ENCODE measurements around the gene MIOX. TPM values are rescaled to one million over a fixed set of nuclear protein-coding genes. Genes with fewer than 3 reads are reported as not detected.

Gene MIOX
- total RNA-seq, 2 donors from 2014 or later: not detected

- peak; percentile 88 for DNase-seq
- Histone ChIP-seq H3K4me3 (ENCODE audit: low read length) (peak overlapping the region; percentile 88), H3K9ac (ENCODE audit: extremely low read depth, low read length, poor library complexity, severe bottlenecking) (peak overlapping the region; percentile 25), H3K36me3 (ENCODE audit: control insufficient read depth, insufficient read depth, low read length) (peaks cover 12% of the 10 kb centered on the region), H3K27ac (ENCODE audit: low read depth, low read length) (peak overlapping the region; percentile 87), H3K27me3 (ENCODE audit: control insufficient read depth, insufficient read depth, low read length, poor library complexity, severe bottlenecking) (peaks cover 34% of the 10 kb centered on the region), H3K4me1 (ENCODE audit: control insufficient read depth, insufficient read depth, low read length) (no peaks in the 10 kb centered on the region), H3K9me3 (ENCODE audit: control insufficient read depth, low read length) (no peaks in the 10 kb centered on the region)
- Mint-ChIP-seq H3K36me3 (ENCODE audit: low read depth) (peaks cover 5% of the 10 kb centered on the region), H3K27me3 (ENCODE audit: insufficient read depth) (peaks cover 40% of the 10 kb centered on the region), H3K4me1 (peaks cover 9% of the 10 kb centered on the region), H3K9me3 (no peaks in the 10 kb centered on the region), H3K4me3 (peak overlapping the region; percentile 70), H3K27ac (no peak overlapping the region)
- peak; percentile 71 for TF ChIP-seq CTCF (conservative IDR thresholded peaks at IDR 0.05)
- WGBS, 2 experiments (ENCODE audit: insufficient coverage in 1 of 2, insufficient read length in 1 of 2): 2 to 3% methylated on average over 24 to 77 of the region's 77 CpGs
Observed at GRCh38 chr22:50526108-50526833, 39.6 kb downstream of the MIOX start.

DNA sequence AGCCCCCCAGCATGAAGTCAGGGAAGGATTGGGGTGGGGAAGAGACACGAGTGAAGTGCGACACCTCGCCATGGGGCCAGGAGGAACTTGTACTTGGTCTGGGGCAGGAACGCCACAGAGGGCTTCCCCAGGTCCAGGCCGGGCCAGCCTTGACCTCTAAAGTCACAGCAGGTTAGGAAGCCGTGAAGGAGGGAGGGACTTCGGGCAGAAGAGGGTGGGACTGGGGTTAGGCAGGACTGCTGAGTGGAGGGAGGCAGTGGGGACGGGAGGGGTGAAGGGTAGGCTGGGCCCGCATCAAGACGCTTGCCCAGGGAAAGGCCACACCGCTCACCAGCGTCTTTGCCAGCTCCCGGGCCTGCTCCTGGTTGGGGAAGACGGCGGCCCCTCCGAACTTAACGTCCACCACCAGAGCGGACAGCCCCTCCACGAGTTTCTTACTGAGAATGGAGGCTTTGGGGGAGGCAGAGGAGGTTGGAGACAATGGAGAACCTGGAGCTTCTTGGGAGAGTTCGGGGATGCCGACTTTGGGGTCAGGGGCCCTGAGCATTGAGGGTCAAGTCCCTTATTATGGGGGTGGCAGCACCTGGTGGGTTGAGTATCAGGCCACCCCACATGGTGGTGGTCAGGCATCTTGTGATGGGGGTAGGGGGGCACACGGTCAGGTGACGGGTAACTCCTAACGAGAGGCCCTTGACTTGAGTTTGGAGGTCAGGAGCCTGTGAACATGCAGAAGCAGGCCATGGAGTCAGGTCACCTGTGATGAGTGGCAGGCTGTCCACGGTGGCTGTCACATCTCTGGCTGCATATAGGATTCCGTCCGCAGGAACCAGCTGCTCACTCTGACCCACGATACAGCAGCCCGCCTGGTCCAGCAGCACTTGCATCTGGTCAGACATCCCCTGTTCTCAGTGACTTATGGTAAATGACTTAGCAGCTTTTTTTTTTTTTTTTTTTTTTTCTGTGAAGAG is 40.5 kb downstream of the MIOX start:
- Mint-ChIP-seq H3K9me3 (no peaks in the 10 kb centered on the region), H3K27me3 (ENCODE audit: insufficient read depth) (peaks cover 42% of the 10 kb centered on the region), H3K4me1 (peaks cover 9% of the 10 kb centered on the region), H3K4me3 (peak overlapping the region; percentile 70), H3K27ac (no peak overlapping the region), H3K36me3 (ENCODE audit: low read depth) (peaks cover 5% of the 10 kb centered on the region)
- Histone ChIP-seq H3K27ac (ENCODE audit: low read depth, low read length) (no peak overlapping the region), H3K9me3 (ENCODE audit: control insufficient read depth, low read length) (no peaks in the 10 kb centered on the region), H3K9ac (ENCODE audit: extremely low read depth, low read length, poor library complexity, severe bottlenecking) (no peak overlapping the region), H3K4me3 (ENCODE audit: low read length) (peak overlapping the region; percentile 88), H3K36me3 (ENCODE audit: control insufficient read depth, insufficient read depth, low read length) (peaks cover 10% of the 10 kb centered on the region), H3K27me3 (ENCODE audit: control insufficient read depth, insufficient read depth, low read length, poor library complexity, severe bottlenecking) (peaks cover 42% of the 10 kb centered on the region), H3K4me1 (ENCODE audit: control insufficient read depth, insufficient read depth, low read length) (no peaks in the 10 kb centered on the region)
- TF ChIP-seq CTCF (conservative IDR thresholded peaks at IDR 0.05): no peak
- WGBS, 2 experiments (ENCODE audit: insufficient coverage in 1 of 2, insufficient read length in 1 of 2): 53 to 59% methylated on average over 20 to 29 of the region's 29 CpGs
- DNase-seq: peak; percentile 90

- H3K36me3 ChIP-seq (ENCODE audit: control insufficient read depth, insufficient read depth, low read length): peaks cover 6% of the 10 kb centered on the region
- no peak overlapping the region for H3K9ac ChIP-seq (ENCODE audit: extremely low read depth, low read length, poor library complexity, severe bottlenecking)
- no peak overlapping the region for H3K27ac ChIP-seq (ENCODE audit: low read depth, low read length)
- no peaks in the 10 kb centered on the region for H3K9me3 ChIP-seq (ENCODE audit: control insufficient read depth, low read length)
- H3K27me3 ChIP-seq (ENCODE audit: control insufficient read depth, insufficient read depth, low read length, poor library complexity, severe bottlenecking): peaks cover 52% of the 10 kb centered on the region
- WGBS, 2 experiments (ENCODE audit: insufficient coverage in 1 of 2, insufficient read length in 1 of 2): 91 to 93% methylated on average over 12 to 18 of the region's 18 CpGs
- no peak overlapping the region for H3K4me3 ChIP-seq (ENCODE audit: low read length)
- H3K4me1 ChIP-seq (ENCODE audit: control insufficient read depth, insufficient read depth, low read length): no peaks in the 10 kb centered on the region
- H3K27me3 Mint-ChIP-seq (ENCODE audit: insufficient read depth): peaks cover 51% of the 10 kb centered on the region
- no peak overlapping the region for H3K27ac Mint-ChIP-seq
- peak; percentile 43 for DNase-seq
- peaks cover 3% of the 10 kb centered on the region for H3K36me3 Mint-ChIP-seq (ENCODE audit: low read depth)
- no peak for TF ChIP-seq CTCF (conservative IDR thresholded peaks at IDR 0.05)
- H3K4me1 Mint-ChIP-seq: peaks cover 9% of the 10 kb centered on the region
- no peak overlapping the region for H3K4me3 Mint-ChIP-seq
- no peaks in the 10 kb centered on the region for H3K9me3 Mint-ChIP-seq
Observed at GRCh38 chr22:50527921-50528681, 41.4 kb downstream of the MIOX start.

All from endodermal cell (in vitro differentiated cells).